Right renal cortex interstitium (tissue), 3 donors: ENCODE measurements around the gene POLDIP3. TPM values are rescaled to one million over a fixed set of nuclear protein-coding genes. Genes with fewer than 3 reads are reported as not detected.
"Not testable (repeated sequence)": the region's sequence is repeated elsewhere in the genome, so short reads cannot be mapped to it uniquely, and the experiment has no call there.

Experiments used
- DNase-seq, 3 donors: peaks; one replicate each; pipeline ENCODE4 v3.0.0-alpha.2; 2013; ENCODE audit warnings: low read depth in 3 of 3, low spot score in 2 of 3
- polyA plus RNA-seq, 3 donors: library from polyadenylated mRNA; unstranded; fragments of 120-200 nt; gene quantifications; one replicate each; pipeline ENCODE4 v1.2.1, GENCODE V29; 2013; ENCODE audit not compliant: insufficient read length in 3 of 3

The POLDIP3 gene
- polyA plus RNA-seq, 3 donors, result 122 to 125 (median 122) TPM

DNA sequence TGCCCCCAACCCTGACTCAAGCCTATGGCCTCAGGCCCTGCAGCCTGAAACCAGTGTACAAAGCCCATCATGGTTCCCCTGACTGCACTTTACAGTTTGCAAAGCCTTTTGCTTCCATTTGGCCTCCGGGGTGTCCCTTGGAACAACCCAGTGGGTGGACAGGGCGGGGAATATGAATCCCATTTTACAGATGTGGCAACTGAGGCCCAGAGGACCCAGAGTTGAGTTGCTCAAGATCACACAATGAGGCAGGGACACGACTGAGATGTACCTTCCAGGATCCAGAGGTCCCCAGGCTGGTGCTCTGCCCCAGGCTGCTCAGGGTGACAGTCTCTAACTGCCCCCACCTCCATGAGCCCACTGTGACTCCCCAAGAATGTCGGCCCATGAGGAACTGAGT lies 5.4 kb upstream of the POLDIP3 start:
- no peak for DNase-seq

GRCh38 chr22:42619261-42620063 lies 4.8 kb upstream of the POLDIP3 start:
- no peak for DNase-seq

GRCh38 chr22:42617155-42617983 lies 2.7 kb upstream of the POLDIP3 start:
- no peak for DNase-seq

GRCh38 chr22:42615860-42616175 lies 1.1 kb upstream of the POLDIP3 start:
- DNase-seq, result not testable (repeated sequence)

DNA sequence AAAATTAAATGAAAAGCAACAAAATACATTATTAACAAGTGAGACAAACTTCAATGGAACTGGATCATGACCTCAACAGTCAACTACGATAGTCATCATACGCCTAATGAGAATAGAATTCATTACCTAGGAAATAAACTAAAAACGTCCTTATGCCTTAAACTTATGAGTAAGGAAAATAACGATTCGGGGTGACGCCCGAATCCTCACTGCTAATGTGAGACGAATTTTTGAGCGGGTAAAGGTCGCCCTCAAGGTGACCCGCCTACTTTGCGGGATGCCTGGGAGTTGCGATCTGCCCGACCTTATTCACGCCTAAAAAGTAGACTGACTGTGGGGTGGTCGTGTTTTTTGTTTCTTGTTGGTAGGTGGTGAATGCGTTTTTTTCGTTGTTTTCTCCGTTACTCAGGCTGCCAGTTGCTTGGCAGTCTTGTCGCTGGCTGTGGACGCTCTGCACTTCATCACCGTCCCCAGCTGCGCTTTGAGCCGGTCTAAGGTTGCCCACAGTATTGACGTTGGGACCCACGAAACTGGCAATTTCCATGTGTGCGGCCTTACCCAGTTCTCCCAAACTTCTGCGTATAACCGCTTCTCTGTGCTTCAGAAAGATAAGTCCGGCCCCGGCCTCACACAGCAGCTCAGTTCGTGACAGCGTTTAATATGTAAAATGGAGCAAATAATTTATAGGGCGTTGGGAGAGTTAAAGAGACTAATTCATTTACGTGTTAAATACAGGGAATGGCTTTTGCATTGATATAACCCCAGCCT lies 593 bp upstream of the POLDIP3 start:
- peak; percentile 91 to 94 (median 93) for DNase-seq

- no peak for DNase-seq
These were observed 796 bp downstream of the POLDIP3 start for GRCh38 chr22:42613872-42614301.

- DNase-seq, result no peak
These were observed 2.3 kb downstream of the POLDIP3 start for GRCh38 chr22:42612336-42612735.

GRCh38 chr22:42611051-42611450 lies 3.6 kb downstream of the POLDIP3 start:
- no peak for DNase-seq

- DNase-seq, result no peak
These were observed 4.5 kb downstream of the POLDIP3 start for GRCh38 chr22:42610186-42610585.

DNA sequence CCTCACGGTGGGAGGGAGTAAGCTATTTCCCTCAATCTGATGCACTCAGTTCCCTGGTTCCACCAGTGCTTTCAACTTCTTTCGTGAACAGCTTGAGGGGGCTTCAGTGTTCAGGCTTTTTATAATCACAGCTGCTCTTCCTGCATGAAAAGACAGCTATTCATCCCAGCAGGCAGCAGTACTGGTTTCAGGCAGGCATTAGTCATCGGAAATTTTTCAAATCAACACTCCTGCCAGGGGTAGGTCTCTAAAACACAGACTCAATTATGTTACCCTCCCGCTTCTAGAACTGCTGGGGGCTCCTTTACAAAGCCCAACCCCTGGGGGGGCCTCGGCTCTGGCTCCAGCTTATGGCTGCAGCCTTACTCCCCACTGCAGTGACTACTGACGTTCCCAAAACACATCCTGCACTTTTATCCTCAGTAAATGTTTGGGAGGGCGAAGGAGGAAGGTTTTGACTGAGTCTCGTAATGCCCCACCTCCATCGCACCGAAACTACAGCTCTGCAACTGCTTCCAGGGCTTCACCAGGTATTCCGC lies 5.8 kb downstream of the POLDIP3 start:
- no peak for DNase-seq

DNA sequence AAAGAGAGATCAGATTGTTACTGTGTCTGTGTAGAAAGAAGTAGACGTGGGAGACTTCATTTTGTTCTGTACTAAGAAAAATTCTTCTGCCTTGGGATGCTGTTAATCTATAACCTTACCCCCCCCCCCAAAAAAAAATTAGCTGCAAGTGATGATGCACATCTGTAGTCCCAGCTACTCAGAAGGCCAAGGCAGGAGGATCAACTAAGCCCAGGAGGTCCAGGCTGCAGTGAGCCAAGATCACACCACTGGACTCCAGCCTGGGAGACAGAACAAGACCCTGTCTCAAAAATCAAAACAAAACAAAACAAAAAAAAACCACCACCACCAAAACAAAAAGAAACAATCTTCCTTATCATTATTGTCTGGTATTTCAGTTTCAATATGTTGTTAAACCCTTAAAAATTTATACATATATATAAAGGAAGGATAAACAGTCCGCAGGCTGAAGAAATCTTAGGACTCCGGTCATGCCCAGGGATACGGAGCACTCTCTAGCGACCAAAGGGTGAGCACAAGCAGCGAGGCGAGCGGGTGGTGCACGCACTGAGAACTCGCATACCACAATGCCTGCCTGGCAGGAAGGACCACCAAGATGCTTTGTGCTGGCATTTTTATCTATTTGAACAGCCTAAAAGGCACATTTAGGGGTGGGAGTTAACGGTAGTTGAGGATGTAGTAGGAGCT lies 6.4 kb downstream of the POLDIP3 start:
- DNase-seq, result no peak

- DNase-seq, result not testable (repeated sequence)
These were observed 7.0 kb downstream of the POLDIP3 start for GRCh38 chr22:42607641-42608040.

DNA sequence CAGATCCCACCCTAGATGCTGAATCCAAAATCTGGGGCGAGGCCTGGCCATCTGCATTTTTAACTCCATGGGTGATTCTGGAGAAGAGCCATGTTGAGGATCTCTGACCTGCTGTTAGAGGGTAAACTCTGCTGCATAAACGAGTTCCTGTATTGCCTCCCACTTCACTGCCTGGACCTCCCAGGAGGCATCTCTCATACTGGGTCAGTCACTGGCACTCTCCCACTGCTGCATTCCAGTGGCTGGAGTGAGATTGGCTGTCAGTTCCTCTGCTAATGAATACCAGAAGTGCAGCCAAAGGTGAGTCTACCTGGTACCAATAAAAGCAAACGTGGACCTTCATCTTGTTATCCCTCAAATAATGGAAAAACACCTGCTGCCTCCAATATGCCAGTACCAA lies 10.3 kb downstream of the POLDIP3 start:
- DNase-seq, result no peak

DNA sequence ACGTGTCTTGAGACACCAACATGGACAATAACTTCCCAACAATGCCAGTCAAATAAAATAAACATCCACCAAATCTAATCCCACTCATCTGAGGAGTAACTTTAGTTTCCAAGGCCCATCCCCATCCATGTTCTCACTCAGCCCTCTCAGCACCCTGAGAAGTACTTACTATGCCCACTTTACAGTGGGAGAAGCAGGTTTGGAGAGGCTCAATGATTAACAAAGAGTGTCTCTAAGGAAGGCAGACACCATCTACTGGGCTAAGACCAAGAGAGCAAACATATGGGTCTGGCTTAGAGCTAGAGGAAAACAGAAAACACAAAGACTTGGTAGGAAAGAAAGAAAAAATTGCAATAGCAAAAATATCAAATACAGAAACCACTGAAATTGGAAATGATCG lies 11.3 kb downstream of the POLDIP3 start:
- no peak for DNase-seq

- no peak for DNase-seq
These were observed 12.2 kb downstream of the POLDIP3 start for GRCh38 chr22:42602470-42602869.

GRCh38 chr22:42601879-42602465 lies 12.7 kb downstream of the POLDIP3 start:
- DNase-seq, result no peak

DNA sequence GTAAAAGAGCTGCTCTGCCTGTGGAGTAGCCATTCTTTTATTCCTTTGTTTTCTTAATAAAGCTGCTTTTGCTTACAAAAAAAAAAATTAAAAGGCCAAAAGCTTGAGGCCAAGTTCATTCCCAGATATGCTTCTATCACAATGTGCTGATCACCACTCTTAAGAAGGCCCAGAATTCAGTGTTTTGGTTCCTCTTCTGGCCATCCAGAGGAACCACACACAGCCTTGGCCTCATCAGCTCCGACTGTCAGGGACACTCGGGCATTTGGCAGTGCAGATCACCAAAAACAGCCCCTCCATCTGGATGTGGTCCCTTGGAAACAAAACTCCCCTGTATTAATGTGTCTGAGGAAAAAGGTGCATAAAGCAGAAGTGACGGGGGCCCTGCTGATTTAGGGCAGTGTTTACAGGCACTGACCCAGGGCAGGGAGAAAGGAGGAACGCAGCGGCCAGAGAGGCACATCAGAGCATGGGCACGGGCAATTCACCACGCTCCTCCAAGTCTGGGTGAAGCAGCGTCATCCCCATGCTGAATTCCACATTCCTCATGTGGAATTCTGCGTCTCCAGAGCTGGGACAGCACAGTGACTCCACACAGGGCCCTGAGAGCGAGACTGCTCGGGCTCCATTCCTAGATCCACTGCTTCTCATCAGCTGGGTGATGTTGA lies 17.7 kb downstream of the POLDIP3 start:
- no peak for DNase-seq

- DNase-seq, result no peak
These were observed 18.3 kb downstream of the POLDIP3 start for GRCh38 chr22:42596336-42596735.

- DNase-seq, result no peak
These were observed 19.2 kb downstream of the POLDIP3 start for GRCh38 chr22:42595434-42595833.
